Effector memory CD4-positive, alpha-beta T cell (primary cell): ENCODE results near the gene VIT.

Source experiments
- DNase-seq, 3 donors: peaks; one replicate each; pipeline ENCODE4 v3.0.0-alpha.2; 2020
- H3K27ac ChIP-seq: 2 replicates; pipeline ENCODE4 v1.7.0; 2013; ENCODE audit warnings: mild to moderate bottlenecking, low read length, moderate library complexity; ENCODE audit not compliant: insufficient read depth, poor library complexity, severe bottlenecking
- H3K27me3 ChIP-seq: replicated peaks from 2 replicates; pipeline ENCODE4 v1.7.0; 2013; ENCODE audit warnings: mild to moderate bottlenecking, low read length; ENCODE audit not compliant: insufficient read depth, control insufficient read depth, poor library complexity, severe bottlenecking
- H3K36me3 ChIP-seq: 2 replicates; pipeline ENCODE4 v1.7.0; 2013; ENCODE audit warnings: mild to moderate bottlenecking, low read length, moderate library complexity; ENCODE audit not compliant: control insufficient read depth, insufficient read depth
- H3K4me1 ChIP-seq: 2 replicates; pipeline ENCODE4 v1.7.0; 2013; ENCODE audit warnings: low read length, mild to moderate bottlenecking; ENCODE audit not compliant: control insufficient read depth, insufficient read depth, poor library complexity, severe bottlenecking
- H3K4me3 ChIP-seq: 2 replicates; pipeline ENCODE4 v1.7.0; 2013; ENCODE audit warnings: low read length, low read depth, mild to moderate bottlenecking; ENCODE audit not compliant: insufficient read depth, poor library complexity, severe bottlenecking
- H3K9me3 ChIP-seq: 2 replicates; pipeline ENCODE4 v1.7.0; 2013; ENCODE audit warnings: mild to moderate bottlenecking, low read length, moderate library complexity; ENCODE audit not compliant: control insufficient read depth

VIT gene

DNA sequence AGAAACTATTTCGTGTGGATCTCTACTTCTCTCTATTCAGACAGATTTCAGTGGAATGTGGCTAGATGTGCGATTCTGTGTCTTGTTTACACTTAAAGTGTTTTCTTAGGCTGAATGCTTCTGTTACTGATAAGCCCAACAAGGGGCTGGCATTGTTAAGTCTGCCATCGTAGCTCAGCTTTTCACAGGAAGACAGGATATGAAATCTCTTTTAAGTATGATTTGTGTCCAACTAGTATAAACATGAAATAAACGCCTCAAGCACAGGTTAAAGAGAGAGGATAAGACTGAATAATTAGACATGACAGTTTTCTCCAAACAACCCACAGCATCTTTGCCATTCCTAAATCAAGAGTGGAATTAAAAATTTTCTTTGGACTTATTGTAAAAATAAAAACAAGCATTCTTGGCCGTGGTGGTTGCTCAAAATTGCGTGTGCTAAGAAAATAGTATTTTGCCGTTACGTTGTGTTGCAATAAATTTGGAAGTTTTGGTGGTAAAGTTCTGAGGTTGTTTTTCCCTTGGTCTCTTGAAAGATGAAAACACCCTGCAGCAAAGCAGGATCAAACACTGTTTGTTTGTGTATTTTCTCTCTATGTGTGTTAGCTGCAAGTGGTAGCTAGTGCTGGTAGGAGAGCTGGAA lies 1.0 kb downstream of the VIT start:
- Histone ChIP-seq H3K9me3 (no peaks in the 10 kb centered on the region), H3K36me3 (no peaks in the 10 kb centered on the region), H3K27ac (no peak overlapping the region), H3K4me3 (no peak overlapping the region), H3K4me1 (no peaks in the 10 kb centered on the region), H3K27me3 (no peaks in the 10 kb centered on the region)
- no peak for DNase-seq

GRCh38 chr2:36698993-36699392 lies 2.5 kb downstream of the VIT start:
- no peak for DNase-seq

DNA sequence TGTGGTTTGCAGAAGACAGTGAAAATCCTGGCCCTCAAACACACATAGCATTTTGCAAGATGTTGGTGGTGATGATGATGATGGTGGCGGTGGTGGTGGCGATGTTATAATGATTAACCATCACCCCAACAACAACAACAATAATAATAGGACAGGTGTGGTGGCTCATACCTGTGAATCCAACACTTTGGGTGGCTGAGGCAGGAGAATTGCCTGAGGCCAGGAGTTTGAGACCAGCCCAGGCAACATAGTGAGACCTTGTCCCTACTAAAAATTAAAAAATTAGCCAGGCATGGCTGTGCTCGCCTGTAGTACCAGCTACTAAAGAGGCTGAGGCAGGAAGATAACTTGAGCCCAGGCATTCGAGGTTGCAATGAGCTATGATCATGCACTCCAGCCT lies 3.8 kb downstream of the VIT start:
- no peak overlapping the region for H3K27ac ChIP-seq
- H3K4me1 ChIP-seq: no peaks in the 10 kb centered on the region
- no peak for DNase-seq
- H3K9me3 ChIP-seq: no peaks in the 10 kb centered on the region
- H3K27me3 ChIP-seq: no peaks in the 10 kb centered on the region
- no peak overlapping the region for H3K4me3 ChIP-seq
- H3K36me3 ChIP-seq: no peaks in the 10 kb centered on the region

More at GRCh38 chr2:36698993-36699392, 2.5 kb downstream of the VIT start:
- H3K9me3 ChIP-seq: no peaks in the 10 kb centered on the region
- H3K4me3 ChIP-seq: no peak overlapping the region
- no peak overlapping the region for H3K27ac ChIP-seq
- no peaks in the 10 kb centered on the region for H3K27me3 ChIP-seq
- H3K36me3 ChIP-seq: no peaks in the 10 kb centered on the region
- H3K4me1 ChIP-seq: no peaks in the 10 kb centered on the region

DNA sequence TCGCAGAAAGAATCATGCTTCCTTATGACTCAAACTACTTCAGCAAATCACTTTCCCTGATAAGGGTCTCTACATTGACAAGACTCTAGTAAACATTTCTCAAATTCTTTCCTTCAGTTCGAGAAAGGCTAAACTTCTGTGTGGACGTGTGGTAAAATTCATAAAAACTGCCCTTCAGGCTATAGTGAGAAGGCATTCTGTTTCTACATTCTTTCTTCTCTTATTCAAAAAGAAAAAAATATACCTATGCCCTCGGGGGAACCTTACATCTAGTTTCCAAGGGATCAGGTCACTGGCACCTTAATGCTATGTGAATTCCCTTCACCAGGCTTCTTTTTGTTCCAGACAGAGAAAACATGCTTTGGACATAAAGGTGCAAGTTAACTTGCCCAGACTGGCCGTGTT lies 4.9 kb downstream of the VIT start:
- Histone ChIP-seq H3K4me1 (no peaks in the 10 kb centered on the region), H3K27me3 (no peaks in the 10 kb centered on the region), H3K27ac (no peak overlapping the region), H3K4me3 (no peak overlapping the region), H3K9me3 (no peaks in the 10 kb centered on the region), H3K36me3 (no peaks in the 10 kb centered on the region)
- DNase-seq: no peak

- Histone ChIP-seq H3K4me3 (no peak overlapping the region), H3K27ac (no peak overlapping the region), H3K4me1 (no peaks in the 10 kb centered on the region), H3K36me3 (no peaks in the 10 kb centered on the region), H3K27me3 (no peaks in the 10 kb centered on the region), H3K9me3 (no peaks in the 10 kb centered on the region)
- no peak for DNase-seq
Measured at GRCh38 chr2:36701918-36702317, 5.4 kb downstream of the VIT start.

DNA sequence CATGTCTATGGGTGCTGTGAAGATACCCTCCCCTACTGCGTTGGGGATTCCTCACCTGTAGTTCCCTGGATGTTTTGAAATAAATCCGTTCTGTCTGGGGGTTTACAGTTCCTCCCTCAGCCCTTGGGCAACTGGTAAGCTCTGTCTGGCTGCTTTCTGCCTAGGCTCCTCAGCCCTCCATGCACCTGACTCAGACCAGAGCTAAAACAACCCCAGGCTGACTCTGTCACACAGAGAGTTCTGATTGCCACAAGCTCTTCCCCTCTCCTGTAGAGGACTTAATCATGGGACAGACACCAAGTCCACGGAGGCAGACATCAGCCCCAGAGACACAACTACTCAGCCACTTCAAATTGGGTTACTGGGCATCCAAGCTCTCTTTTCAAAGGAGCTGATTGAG lies 6.3 kb downstream of the VIT start:
- no peak for DNase-seq
- Histone ChIP-seq H3K4me1 (no peaks in the 10 kb centered on the region), H3K9me3 (no peaks in the 10 kb centered on the region), H3K4me3 (no peak overlapping the region), H3K36me3 (no peaks in the 10 kb centered on the region), H3K27me3 (no peaks in the 10 kb centered on the region), H3K27ac (no peak overlapping the region)

GRCh38 chr2:36704475-36705150 lies 8.1 kb downstream of the VIT start:
- DNase-seq: no peak
- Histone ChIP-seq H3K27ac (no peak overlapping the region), H3K4me1 (no peaks in the 10 kb centered on the region), H3K27me3 (no peaks in the 10 kb centered on the region), H3K36me3 (no peaks in the 10 kb centered on the region), H3K4me3 (no peak overlapping the region), H3K9me3 (no peaks in the 10 kb centered on the region)

DNA sequence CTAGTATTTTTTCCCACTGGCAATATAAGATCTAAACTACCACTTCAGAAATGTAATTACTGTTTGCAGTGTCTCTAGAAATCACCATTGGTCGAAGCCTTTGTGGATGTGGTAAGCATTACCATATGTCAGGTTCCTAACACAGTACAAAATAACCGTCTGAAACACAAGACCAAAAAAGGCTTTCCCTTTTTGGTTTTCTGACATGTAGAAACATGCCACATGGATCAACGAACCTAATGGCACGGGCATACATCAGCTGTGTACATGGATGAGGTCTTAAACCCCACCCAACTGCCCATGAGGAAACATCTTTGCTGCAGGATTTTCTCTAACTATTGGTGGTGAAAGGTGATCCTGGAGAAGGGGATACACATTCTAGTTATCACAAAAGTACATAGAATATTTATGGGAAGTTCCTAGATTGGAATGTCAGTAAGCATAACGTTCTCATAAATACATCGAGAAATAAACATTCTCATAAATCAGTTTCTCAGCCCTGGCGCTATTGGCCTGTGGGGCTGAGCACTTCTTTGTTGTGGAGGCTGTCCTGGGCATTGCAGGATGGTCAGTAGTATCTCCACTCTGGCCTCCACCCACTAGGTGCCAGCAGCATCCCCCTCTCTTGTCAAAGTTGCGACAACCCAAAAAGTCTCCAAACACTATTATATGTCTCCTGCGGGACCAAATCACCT lies 9.0 kb downstream of the VIT start:
- Histone ChIP-seq H3K27ac (no peak overlapping the region), H3K27me3 (no peaks in the 10 kb centered on the region), H3K9me3 (no peaks in the 10 kb centered on the region), H3K36me3 (no peaks in the 10 kb centered on the region), H3K4me1 (no peaks in the 10 kb centered on the region), H3K4me3 (no peak overlapping the region)
- no peak for DNase-seq

GRCh38 chr2:36706021-36706876 lies 9.7 kb downstream of the VIT start:
- Histone ChIP-seq H3K27me3 (no peaks in the 10 kb centered on the region), H3K27ac (no peak overlapping the region), H3K4me3 (no peak overlapping the region), H3K4me1 (no peaks in the 10 kb centered on the region), H3K36me3 (no peaks in the 10 kb centered on the region), H3K9me3 (no peaks in the 10 kb centered on the region)
- DNase-seq: no peak
